ENCODE measurements around the gene ADAMTS18.

DNA sequence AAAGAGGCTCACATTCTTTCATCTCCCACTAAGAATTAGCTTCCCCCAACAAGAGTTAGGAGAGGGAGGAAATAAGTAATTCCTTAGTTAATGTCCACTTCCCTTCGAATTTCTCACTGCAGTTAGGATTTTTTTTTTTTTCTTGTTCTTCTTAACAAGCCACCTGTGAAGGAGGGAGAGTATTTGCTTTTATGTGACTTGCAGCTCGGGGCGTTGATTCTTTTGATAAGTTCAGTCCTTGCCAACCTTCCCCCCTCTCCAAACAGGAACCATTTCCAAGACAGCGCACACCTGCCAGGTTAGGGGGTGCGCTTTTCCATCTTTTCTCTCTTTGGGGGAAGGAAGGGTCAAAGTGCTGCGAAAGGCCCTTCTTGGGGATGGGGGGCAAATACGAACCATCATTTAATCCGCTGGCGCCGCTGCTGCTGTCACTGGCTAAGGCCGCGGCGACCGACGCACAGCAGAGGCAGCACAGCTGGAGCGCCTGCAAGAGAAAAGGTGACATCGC is 758 bp downstream of the ADAMTS18 start:
- TF ChIP-seq, protein P1, sequence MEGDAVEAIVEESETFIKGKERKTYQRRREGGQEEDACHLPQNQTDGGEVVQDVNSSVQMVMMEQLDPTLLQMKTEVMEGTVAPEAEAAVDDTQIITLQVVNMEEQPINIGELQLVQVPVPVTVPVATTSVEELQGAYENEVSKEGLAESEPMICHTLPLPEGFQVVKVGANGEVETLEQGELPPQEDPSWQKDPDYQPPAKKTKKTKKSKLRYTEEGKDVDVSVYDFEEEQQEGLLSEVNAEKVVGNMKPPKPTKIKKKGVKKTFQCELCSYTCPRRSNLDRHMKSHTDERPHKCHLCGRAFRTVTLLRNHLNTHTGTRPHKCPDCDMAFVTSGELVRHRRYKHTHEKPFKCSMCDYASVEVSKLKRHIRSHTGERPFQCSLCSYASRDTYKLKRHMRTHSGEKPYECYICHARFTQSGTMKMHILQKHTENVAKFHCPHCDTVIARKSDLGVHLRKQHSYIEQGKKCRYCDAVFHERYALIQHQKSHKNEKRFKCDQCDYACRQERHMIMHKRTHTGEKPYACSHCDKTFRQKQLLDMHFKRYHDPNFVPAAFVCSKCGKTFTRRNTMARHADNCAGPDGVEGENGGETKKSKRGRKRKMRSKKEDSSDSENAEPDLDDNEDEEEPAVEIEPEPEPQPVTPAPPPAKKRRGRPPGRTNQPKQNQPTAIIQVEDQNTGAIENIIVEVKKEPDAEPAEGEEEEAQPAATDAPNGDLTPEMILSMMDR (conservative IDR thresholded peaks at IDR 0.05) = no peak
- no peak for TF ChIP-seq EZH2 (IDR thresholded peaks at IDR 0.05; ENCODE audit: low read depth)
